Gastrocnemius medialis (tissue), 4 donors: ENCODE results near the gene NRAS.

Source experiments
- CTCF ChIP-seq, 5 experiments: fragments of 450-650 bp in 3 of 5; fragments of 200-600 bp in 2 of 5; sonication (generic) in 2 of 5; IDR thresholded peaks in 4 of 5; conservative IDR thresholded peaks in 1 of 5; 1 replicate in 4 of 5; 2 replicates in 1 of 5; pipeline ENCODE4 v1.5.1; 2016 to 2019; ENCODE audit warnings: antibody characterized with exemption in 5 of 5, mild to moderate bottlenecking in 3 of 5, moderate library complexity in 3 of 5
- POLR2A ChIP-seq, 2 donors: fragments of 450-650 bp; IDR thresholded peaks; one replicate each; pipeline ENCODE4 v1.6.1; 2017; ENCODE audit warnings: antibody characterized with exemption in 2 of 2, mild to moderate bottlenecking in 2 of 2, moderate library complexity in 2 of 2

- TF ChIP-seq CTCF (IDR thresholded peaks at IDR 0.05 in 4 of 5, conservative IDR thresholded peaks at IDR 0.05 in 1 of 5) = no peak
- TF ChIP-seq POLR2A (IDR thresholded peaks at IDR 0.05) = peak in 1 of 2 donors; percentile 61
Measured at GRCh38 chr1:114756009-114756892, 39.7 kb upstream of the NRAS start.
